Upper lobe of right lung (tissue), 1 donor: ENCODE results near the gene WWOX. TPM values are rescaled to one million over a fixed set of nuclear protein-coding genes. Genes with fewer than 3 reads are reported as not detected.

Experiments used
- ATAC-seq: fragments of 200-7000 bp; cut with Tn5 transposase; one replicate; pipeline ENCODE4 v1.9.1; 2020; ENCODE audit warnings: mild to moderate bottlenecking, moderate library complexity
- DNase-seq: peaks from one replicate; pipeline ENCODE4 v3.0.0-alpha.2; 2020
- H3K27ac ChIP-seq: fragments of 200-600 bp; one replicate; pipeline ENCODE4 v1.8.0; 2022
- H3K27me3 ChIP-seq: fragments of 200-600 bp; one replicate; pipeline ENCODE4 v1.8.0; 2022; ENCODE audit warnings: mild to moderate bottlenecking
- H3K36me3 ChIP-seq: fragments of 200-600 bp; one replicate; pipeline ENCODE4 v1.8.0; 2022
- H3K4me1 ChIP-seq: fragments of 200-600 bp; one replicate; pipeline ENCODE4 v1.8.0; 2022
- H3K4me3 ChIP-seq: fragments of 200-600 bp; one replicate; pipeline ENCODE4 v1.8.0; 2022; ENCODE audit warnings: mild to moderate bottlenecking
- H3K9me3 ChIP-seq: fragments of 200-600 bp; one replicate; pipeline ENCODE4 v1.8.0; 2022
- CTCF ChIP-seq: fragments of 200-600 bp; IDR thresholded peaks from one replicate; pipeline ENCODE4 v1.8.0; 2022; ENCODE audit warnings: antibody characterized with exemption
- intact Hi-C: fragments of 100-400 bp; cut with DNase I; formaldehyde crosslinking; loops from one replicate; pipeline ENCODE4 v1.11.0; 2022
- total RNA-seq: library from RNA; stranded (reverse); fragmentation: NEBNext Ultra II Directional; extraction: Animal tissue kit (Norgen Biotek cat#: 25700); gene quantifications from one replicate; pipeline ENCODE4 v1.2.1, GENCODE V29; 2021
- donor health status: DM: no; HTN: yes; CAD: no; lungs with severe emphysema.

Gene WWOX
- total RNA-seq, 1 donor from 2014 or later = 17.0 TPM

- H3K27me3 ChIP-seq = no peaks in the 10 kb centered on the region
- no peaks in the 10 kb centered on the region for H3K9me3 ChIP-seq
- H3K36me3 ChIP-seq = no peaks in the 10 kb centered on the region
- intact Hi-C loops = no loop called here
- TF ChIP-seq CTCF = no peak
- no peaks in the 10 kb centered on the region for H3K4me1 ChIP-seq
- DNase-seq (no peak), ATAC-seq (no peak)
- no peak overlapping the region for H3K27ac ChIP-seq
- H3K4me3 ChIP-seq = no peak overlapping the region
These were observed 560.3 kb downstream of the WWOX start for GRCh38 chr16:78659668-78660217.

- Histone ChIP-seq H3K27ac (no peak overlapping the region), H3K4me3 (no peak overlapping the region), H3K27me3 (no peaks in the 10 kb centered on the region), H3K36me3 (no peaks in the 10 kb centered on the region), H3K4me1 (no peaks in the 10 kb centered on the region), H3K9me3 (no peaks in the 10 kb centered on the region)
- TF ChIP-seq CTCF = no peak
- intact Hi-C loops = no loop called here
- DNase-seq (no peak), ATAC-seq (no peak)
These were observed 561.3 kb downstream of the WWOX start for GRCh38 chr16:78660795-78661194.

GRCh38 chr16:78663690-78664089, 564.2 kb downstream of the WWOX start:
- H3K27me3 ChIP-seq = no peaks in the 10 kb centered on the region
- H3K27ac ChIP-seq = no peak overlapping the region
- no peaks in the 10 kb centered on the region for H3K36me3 ChIP-seq
- no peaks in the 10 kb centered on the region for H3K9me3 ChIP-seq
- DNase-seq (no peak), ATAC-seq (no peak)
- no peak for TF ChIP-seq CTCF
- no peak overlapping the region for H3K4me3 ChIP-seq
- no peaks in the 10 kb centered on the region for H3K4me1 ChIP-seq
- intact Hi-C loops = no loop called here

GRCh38 chr16:78664811-78665772, 565.6 kb downstream of the WWOX start:
- ATAC-seq (no peak), DNase-seq (no peak)
- no peak for TF ChIP-seq CTCF
- H3K27me3 ChIP-seq = no peaks in the 10 kb centered on the region
- intact Hi-C loops = no loop called here
- H3K4me3 ChIP-seq = no peak overlapping the region
- H3K36me3 ChIP-seq = no peaks in the 10 kb centered on the region
- peaks cover 10% of the 10 kb centered on the region for H3K4me1 ChIP-seq
- no peaks in the 10 kb centered on the region for H3K9me3 ChIP-seq
- H3K27ac ChIP-seq = no peak overlapping the region

GRCh38 chr16:78666318-78666717, 566.9 kb downstream of the WWOX start:
- ATAC-seq (no peak), DNase-seq (no peak)
- H3K27ac ChIP-seq = no peak overlapping the region
- H3K27me3 ChIP-seq = no peaks in the 10 kb centered on the region
- H3K9me3 ChIP-seq = no peaks in the 10 kb centered on the region
- H3K4me1 ChIP-seq = peaks cover 10% of the 10 kb centered on the region
- no peaks in the 10 kb centered on the region for H3K36me3 ChIP-seq
- H3K4me3 ChIP-seq = no peak overlapping the region
- no peak for TF ChIP-seq CTCF
- intact Hi-C loops = no loop called here
